HG02763 (cell line): Measurements from ENCODE around the gene OGA.

Source experiments
- ATAC-seq: cut with Tn5 transposase; IDR thresholded peaks from one replicate; pipeline ENCODE4 v1.9.1; 2021; ENCODE audit warnings: mild to moderate bottlenecking, moderate library complexity; ENCODE audit not compliant: unreplicated experiment

The OGA gene

DNA sequence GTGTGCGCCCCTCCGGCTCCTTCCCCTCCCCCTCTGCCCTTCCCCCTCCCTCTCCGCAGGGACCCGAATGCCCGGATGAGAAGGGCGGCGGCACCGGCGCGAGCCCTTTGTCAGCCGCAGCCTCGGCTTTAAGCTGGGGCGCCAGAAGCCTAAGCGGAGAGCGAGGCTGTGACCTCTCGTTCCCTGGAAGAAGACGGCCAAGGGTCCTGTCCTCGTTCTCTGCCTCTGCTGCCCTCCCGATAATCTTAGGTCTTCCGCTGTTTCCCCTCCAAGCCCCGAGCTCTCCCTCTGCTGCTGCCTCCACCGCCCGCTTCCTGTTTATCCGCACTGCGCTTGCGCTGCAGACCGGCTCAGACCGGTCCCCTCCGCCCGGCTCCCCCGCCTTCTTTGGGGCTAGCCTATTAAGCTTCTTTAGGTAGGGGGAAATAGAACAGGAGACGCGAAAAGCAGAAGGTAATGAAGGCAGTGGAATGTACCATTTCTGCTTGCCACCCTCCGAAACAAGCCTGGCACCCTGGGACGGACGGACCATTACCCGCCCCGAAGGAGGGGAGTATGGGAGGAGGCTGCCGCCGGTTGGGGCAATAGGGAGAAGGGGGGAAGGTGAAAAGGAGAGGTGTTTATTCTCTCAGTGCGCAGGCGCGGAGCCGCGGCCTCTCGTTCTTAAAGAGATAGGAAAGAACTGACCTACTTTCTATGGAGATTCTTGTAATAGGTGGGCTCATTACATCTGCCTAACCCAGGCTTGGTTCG, at the start of gene OGA:
OGA (minus strand) TSS at position 326 of the 753 bp plus-strand sequence. CDS start 422 bp downstream, outside the sequence.
- peak; percentile 84 for ATAC-seq

DNA sequence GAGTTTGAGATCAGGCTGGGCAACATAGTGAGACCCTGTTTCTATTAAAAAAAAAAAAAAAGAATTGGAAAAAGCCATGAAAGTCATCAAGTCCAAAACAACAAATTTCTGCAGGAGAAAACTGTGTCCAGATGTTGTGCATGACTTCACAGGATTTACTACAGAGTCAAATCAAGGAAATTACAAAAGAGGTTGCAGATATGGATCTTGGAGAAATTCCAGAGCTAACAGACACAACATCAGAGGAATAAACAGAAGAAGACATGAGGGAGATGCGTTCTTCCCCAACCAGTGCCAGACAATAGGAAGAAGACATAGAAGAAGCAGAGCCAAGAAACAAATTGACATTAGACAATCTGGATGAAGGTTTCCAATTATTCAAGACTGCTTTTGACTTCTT, 49.7 kb upstream of the OGA start:
- no peak for ATAC-seq

DNA sequence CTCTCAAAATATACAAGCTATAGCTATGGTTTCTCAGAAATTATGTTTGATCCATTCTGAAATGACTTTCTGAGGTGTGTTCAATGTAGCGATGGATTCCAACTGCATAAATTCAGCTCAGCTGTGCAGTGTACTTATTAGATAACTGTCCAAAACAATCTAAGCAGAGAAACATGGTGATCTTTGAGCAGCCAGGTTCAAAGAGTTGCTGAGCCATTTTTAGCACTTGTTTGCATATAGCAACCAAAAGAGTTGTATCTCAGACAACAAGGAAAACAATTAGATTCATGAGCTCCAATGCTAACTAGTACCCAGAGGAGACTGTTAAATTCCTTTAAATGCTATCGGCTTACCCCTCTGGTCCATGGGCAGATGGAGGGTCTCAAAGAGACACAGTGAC, 41.3 kb upstream of the OGA start:
- no peak for ATAC-seq

DNA sequence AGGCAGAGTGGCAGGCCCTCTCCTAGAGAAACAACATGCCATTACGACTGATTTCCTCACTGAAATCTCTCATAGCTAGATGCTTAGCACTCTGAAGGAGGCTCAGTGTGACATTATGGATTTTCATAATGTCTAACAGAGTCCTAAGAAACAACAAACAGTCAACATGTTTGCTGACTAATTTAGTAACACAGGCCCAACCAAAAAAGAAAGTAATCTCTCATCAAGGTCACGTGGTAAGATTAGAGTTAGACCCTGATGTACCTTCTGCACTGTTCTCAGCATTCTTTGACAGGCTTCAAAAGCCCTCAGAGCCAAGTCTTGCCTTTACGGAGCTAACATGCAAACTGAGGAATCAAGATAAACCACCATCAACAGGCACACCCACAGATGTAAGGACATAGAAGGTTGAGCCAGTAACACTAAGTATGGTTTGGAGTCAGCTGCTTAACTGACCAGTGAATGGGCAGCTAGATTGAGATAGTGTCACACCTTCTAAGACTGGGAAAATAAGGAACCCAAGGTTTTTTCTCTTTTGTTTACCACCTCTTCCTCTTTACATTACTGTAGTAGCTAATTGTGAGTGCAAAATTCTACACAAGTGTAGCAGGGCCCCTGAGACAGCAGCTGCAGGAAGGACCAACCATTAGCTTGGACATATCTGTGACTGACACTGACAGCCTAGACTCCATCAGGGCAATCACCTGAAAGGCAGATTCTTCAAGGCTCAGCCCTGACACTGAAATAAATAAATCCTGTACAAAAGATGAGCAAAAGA, 40.7 kb upstream of the OGA start:
- no peak for ATAC-seq

DNA sequence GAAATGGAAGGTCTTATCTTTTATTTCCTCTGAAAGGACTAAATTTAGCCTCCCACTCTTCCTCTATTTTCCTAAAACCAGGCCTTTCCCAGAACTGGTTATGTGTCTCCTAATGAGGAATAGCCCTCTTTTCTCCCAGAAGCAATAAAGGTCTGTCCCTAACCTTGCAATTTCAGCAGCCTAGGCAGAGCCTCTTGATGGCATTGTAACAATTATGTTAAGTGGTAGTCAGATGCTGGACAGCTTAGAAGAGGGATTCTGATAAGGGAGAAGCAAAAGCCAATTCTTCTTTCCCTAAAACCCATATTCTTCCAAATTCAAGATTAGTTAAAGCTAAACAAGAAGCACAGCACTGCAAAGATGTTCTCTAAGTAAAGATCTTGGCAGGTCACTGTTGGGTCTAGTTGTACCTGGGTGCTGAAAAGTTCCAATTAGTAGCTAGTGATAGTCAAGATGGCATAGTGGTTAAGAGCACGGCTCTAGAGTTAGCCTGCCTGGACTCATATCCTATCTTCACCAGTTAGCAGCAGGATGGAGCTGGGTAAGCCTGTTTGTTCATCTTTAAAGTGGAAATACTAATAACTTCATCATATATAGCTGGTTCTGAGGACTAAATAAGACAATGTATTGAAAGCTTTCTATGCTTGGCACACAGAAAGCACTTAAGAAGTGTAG, 39.7 kb upstream of the OGA start:
- no peak for ATAC-seq

DNA sequence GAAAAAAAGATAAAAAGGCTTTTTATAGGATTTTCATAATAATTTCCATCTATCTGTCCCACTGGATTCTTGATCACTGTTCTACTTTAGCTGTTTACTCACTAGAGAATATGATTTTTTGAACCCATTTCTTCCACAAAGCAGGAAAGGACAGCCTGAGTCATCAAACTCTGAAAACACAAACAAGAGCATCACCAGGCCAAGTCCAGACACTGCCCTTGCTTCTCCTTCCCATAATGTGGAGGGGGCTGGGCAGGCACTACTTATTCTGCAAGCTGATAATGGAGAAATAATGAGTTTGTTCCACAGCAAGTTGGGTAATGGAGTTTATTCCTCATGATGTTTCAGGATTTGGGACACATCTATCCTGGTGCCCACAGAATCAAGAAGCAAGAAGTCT, 38.4 kb upstream of the OGA start:
- no peak for ATAC-seq

DNA sequence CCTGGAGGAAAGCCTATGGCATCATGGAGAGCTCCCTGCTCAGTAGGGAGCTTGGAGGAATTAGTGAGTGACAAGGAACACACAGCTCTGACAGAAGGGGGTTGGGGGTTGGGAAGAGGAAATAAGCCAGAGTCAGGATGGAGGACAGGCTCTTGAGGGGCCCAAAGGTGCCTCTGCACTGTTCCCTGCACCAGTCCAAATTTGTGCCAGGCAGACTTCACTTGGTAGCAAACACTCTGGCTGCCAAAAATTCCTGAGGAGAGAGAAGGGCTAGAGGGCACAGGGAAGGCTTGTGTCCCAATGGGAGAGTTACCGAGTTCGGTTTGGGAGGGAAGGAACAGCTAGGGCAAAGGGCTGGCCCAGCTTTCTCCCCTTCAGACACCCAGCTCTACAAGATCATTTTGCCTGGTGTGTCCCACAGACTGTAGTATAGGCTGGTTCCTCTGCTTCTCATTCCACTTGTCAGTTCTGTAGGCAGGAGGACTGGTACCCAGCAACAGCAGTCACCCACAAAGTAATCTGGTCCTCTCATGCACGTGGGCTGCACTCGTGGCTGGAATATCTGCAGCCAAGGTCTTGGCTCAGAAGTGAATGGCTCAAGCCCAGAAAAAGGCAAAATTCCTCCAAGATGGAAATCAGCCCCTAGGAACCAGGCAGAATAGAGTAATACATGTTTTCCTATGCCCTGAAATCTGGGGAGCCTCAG, 33.3 kb upstream of the OGA start:
- no peak for ATAC-seq

DNA sequence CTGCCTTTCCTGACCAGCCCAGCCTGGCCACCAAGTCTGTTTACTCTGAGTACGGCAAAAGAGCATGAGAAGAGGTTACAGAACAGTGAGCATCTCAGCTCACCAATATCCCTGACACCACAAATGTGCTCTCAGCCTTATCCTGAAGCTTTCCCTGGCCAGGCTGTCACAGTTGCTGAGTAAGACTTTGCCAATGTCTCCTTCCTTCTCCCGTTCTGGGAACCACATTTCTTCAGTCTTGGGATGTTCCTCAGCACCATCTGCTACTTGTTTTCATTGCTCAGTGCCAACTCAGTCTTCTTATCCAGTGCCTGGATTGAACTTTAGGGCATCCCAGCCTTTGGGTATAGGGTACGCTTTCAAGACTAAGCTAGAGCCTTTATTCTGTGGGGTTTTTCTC, 32.5 kb upstream of the OGA start:
- no peak for ATAC-seq

DNA sequence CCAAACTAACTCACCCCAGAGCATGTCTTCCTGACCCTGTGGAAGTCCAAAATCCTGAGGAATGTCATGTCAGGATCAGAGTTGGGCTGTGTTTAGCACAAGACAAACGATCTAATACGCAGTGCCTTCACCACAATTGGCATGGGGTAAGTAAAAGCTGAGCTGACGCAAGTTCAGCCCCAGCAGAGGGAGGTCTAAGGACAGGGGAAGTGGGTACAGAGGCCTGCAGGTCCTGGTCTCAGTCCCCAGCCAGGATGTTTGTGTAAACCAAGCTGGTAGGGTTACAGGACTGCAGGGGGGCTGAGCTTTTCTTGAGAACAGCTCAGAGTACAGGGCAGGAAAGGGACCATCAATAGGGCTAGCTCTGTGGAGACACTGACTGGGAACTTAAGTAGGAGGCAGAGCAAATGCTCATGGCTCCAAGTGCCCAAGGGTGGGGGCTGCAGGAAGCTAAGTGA, 30.7 kb upstream of the OGA start:
- no peak for ATAC-seq

DNA sequence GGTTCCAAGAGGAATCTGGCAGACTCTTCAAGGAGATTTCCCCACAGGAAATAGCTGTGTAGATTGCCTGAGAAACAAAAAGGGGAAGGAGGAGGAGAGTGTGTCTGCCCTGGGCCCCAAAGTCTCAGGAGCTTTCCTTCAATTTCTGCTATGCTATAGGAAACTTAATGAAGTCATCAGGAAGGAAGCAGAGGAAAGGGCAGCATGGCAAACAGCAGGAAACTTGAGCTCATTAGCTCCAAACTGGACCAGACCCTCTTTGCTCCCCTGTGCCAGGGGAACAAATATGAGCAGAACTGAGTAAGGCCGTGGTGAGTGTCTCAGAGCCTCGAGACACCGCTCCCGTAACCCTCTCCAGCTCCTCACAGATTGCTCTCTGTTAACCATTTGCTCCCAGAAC, 30.2 kb upstream of the OGA start:
- no peak for ATAC-seq

DNA sequence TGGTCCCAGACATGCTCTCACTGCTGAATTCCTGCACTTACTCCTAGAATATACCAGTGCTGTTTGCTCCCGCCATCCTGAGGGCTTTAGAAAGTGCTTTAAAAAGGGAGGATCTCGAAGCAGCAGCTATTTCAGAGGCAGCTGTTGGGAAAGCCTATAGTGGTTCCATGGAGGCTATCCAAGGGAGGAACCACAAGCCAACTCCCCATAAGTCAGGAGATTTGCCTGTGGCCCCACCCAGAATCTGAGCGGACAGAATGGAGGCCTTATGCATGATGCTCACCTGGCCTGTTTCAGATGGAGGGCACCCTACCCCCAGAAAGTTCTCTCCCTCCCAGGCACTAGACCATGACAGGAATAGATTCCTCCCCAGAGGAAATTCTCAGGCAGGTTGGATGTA, 27.6 kb upstream of the OGA start:
- no peak for ATAC-seq

DNA sequence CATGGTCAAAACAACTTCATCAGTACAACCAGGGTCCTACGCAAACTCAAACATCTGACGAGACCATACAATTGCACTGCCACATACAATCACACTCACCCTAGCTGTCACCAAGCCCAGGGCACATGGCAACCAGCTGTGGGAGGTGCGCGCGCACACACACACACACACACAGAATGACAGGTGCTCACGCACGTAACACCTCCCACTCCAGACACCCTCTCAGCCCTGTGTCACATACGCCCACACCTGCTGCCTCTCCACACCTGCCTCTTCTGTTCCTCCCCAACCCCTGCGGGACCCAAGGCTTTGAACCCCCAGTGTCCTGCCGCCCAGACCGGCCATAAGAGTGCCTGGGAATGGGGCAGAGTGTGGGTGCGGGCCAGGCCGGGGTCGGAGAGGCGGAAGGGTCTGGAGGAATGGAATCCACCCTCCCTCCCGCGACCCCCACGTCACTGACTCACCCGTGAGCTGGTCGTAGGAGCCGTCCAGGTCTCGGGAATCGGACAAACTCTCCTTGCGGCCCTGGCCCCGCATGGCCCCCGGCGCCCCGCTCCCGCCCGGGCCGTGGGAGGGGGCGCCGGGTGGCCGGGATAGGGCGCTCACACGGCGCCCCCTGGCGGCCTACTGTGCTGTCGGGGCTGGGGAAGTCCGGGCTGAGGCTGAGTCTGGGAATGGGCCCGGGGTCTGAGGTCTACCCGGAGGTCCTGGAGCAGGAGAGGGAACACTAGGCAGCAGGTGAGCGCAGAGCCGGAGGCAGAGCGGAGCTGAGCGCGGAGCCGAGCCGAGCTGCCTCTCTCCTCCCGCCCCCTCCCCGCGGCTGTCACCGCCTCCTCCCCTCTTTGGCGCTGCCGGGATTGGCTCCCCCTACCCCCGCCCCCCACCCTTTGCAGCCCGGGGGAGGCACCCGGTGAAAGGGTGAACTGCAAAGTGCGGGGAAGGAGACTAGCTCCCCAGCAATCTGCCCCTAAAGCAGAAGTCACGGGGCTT, 25.1 kb upstream of the OGA start, which contains the start of gene KCNIP2:
KCNIP2 (minus strand) TSS at position 769 of the 990 bp plus-strand sequence; CDS start at position 537, 232 bp downstream.
- no peak for ATAC-seq

DNA sequence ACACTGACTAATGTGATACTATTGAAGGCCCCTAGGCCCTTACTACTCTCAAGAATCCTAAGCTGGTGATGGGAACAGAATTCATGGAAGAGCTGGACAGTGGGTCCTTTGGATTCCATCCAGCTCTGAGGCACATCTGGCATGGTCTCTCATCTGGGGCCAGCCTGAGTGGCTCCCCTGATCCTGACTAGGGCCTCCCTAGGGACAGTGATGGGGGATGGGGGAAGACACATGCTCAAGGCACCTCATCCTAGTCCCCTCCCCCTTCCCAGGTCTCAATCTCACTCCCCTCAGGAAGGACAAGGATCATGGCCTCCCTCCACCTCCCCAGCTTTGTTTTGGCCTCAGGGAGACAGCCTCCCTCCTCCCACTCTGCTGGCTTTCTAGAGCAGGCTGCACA, 23.6 kb upstream of the OGA start:
- ATAC-seq, result no peak

DNA sequence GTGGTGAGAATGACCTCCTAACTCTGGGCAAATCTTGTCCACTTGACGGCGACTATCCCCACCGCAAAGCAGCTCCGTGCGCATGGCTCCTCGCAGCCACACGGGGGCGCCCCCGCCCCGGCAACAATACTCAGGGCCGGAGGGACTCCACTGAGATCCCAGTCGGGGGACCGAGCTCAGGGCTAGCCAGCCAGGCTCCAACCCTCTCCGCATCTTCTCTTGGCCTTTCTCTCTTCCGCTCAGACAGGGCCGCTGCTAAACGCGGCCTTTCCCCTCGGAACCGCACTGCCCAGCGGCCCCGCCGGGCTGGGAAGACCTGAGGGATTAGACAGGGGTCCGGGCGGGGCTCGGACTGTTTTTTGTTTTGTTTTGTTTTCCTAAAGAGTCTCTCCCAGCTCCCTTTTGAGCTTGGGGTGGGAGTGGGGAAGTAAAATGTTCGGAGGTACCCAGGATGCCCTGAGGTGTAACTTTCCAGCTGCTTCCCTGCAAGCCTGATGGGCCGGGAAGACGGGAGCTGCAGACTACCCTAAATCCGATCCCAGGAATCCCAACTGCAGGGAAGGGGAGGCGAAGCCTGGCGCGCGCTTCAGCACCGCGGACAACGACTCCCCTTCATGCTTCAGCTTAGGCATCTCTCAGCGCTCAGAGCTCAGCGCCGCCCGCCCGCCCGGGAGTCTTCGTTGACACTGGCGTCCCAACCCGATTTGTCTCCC, 22.7 kb upstream of the OGA start:
- peak; percentile 50 for ATAC-seq

DNA sequence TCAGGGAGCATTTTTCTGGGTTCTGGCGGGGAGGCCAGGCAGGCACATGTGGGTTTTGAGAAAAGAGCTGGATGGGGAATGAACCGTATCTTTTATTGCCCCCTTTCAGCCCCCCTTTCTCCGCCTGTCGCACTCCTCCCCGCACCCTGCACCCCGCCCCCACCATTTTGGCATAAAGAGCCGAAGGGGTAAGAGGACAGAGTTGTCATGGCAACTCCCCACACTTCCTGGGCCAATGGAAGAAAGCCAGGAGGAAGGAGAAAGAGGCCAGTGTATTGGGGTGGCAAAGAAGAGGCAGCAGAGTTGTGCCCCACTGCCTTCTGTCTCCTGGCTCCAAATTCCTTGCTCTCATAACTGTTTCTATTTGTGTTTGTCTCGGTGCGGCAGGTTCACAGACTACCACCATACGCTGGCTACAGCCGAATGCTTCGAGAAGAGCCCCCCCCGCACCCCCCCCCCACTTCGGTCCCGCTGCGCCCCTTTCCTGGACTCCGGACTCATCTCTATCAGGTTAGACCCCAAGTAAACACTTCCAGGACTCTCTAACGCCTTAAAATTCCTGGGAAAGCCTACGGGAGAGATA, 21.9 kb upstream of the OGA start:
- ATAC-seq, result no peak

DNA sequence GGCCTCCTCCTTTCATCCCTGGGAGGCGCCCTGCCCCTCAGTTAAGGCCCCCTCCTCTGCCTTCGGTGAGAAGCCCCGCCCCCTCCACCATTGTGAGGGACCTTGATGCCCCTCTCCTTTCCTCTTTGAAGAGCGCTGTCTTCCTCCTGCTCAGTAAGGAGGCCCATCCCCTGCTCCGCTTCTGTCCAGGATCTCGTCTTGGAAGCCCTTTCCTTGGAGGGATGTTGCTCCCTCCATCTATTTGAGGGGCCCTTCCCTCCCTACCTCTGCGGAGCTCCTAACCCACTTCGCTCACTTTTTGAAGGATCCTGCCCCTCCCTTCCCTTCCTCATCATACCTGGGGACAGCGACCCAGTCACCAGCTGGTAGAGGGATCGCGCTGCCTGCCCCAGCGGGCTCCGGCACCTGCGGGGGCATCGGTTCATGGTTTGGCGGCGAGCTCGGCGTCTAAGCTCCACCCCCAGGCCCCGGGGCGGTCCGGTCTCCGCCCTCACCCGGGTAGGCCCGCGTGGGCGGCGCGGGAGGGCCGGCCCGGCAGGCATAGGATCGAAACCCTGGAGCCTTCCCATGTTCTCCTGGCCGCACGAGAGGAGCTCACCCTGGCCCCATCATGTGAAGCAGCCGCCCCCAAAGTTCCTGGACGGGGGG, 21.3 kb upstream of the OGA start:
- ATAC-seq, result no peak

DNA sequence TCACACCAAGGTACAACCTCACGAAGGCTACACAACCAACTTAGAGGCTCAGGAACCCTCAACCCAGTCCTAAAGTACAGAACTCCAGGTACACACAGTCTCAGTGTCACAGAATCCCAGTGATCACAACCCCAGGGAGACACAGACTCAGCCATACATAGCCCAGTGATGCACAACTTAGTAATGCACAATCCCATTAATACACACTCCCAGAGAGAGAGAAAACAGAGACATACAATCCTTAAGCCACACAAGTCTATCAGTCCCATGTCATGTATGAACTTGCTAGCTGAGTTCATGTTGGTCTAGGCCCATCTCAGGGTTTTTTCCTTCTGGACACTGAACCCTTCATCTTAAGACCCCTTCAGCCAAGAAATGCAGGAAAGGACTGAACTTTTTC, 20.8 kb upstream of the OGA start:
- ATAC-seq, result no peak

DNA sequence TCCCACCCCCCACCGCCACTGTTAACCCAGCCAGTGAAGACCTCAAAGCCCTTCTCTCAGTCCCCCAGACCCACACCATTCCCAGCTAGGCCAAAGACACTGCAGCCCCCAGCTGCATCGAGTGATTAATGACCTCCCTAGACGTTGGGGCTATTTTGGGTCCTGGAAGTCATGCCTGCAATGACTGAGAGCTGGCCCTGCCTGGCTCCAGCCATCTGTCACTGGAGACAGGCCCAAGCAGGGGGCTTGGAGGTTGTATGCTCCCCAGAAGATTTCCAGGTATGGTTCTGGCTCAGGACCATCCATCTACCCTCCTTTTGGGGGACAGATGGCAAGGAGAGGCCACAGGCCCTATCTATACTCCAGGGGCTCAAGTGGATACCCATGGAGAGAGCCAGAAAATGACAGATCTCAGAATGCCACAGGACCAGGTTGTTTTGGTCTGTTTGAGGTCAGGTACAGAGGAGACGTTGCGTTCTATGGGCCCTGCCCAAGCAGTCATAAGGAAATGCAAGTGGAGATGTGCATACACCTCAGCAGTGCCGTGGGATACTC, 20.2 kb upstream of the OGA start:
- no peak for ATAC-seq
